ENCODE data around the gene FAM210A. TPM values are rescaled to one million over a fixed set of nuclear protein-coding genes. Genes with fewer than 3 reads are reported as not detected.

Gene FAM210A
- total and polyA plus RNA-seq, 4 donors = 3.5 to 14.7 (median 11.2) TPM

DNA sequence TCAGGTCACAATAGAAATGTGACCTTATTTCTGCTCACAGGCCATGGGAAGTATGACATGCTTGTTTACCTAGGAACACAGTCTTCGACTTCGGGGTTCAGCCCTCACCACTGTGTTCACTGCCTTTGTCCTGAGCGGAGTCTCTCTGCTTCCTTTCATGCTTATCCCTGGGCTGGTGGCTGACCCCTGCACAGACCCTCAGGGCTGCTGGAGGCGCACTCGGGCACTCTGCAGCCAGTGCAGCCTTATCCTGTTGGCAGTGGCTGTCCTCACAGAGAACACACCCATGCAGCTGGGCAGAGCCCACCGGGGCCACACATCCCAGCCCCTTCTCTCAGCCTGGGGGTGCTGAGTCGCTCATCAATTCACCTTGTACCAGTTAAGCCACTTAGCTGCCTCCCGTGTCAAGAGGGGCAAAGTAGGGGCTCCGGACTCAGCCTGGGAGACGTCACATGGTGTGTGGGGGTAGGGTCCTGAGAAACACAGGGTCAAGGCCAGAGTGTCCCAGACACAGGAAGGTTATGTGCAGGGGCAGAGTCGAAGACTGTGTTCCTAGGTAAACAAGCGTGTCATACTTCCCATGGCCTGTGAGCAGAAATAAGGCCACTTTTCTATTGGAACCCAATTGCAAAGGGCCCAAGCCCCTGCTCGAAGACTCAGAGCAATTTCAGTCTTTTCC is 107.5 kb downstream of the FAM210A start:
- Histone ChIP-seq H3K4me1 (ENCODE audit: control insufficient read depth in 1 of 2, insufficient read depth in 2 of 2, low read length in 2 of 2) (no peaks in the 10 kb centered on the region), H3K4me3 (ENCODE audit: low read length in 2 of 2) (no peak overlapping the region), H3K27ac (ENCODE audit: low read depth in 1 of 2, low read length in 2 of 2) (no peak overlapping the region), H3K27me3 (ENCODE audit: control insufficient read depth in 1 of 2, insufficient read depth in 2 of 2, low read length in 1 of 2) (no peaks in the 10 kb centered on the region), H3K36me3 (ENCODE audit: control insufficient read depth in 1 of 2, insufficient read depth in 2 of 2, low read length in 1 of 2) (peaks cover 0 to 2% of the 10 kb centered on the region in 2 donors), H3K9me3 (ENCODE audit: control insufficient read depth, low read length) (no peaks in the 10 kb centered on the region)
- WGBS, 2 donors = 81 to 85% methylated on average over 13 of the region's 13 CpGs
- ATAC-seq (ENCODE audit: low FRiP score) (no peak), DNase-seq (no peak)
- intact Hi-C loops (cut with DNase I) = loop anchor here (10.0 kb wide), 2 partner anchors 64 to 184 kb away; no protein-coding TSS in a partner anchor

DNA sequence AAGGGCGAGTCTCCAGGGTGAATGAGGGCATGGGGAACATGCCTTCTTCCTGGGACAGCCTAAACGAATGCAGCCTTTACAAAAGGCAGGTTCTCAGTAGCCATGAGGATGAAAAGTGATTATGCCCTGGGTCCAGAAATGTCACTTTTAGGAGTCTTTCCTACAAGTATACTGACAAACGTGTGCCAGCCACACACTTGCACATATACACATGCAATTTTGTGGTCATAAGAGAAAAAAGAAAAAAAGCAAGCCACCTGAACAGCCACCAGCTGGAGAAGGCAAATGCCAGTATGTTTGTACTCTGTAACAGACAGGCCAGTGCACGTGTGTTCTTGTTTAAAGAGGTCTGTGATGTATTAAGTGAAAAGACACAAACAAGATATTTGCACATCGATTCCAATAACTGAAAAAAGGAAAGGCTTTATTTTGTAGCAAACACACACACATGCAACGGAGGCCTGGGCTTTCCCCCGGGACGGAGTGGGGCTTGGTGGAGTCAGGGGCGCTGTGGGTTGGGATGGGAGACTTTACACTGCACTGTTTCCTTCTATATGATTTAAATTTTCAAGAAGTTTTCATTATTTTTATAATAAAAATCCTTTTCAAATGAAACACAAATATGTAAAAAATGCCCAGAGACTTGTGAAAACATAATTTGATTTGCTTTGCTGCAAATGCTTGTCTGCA is 108.4 kb downstream of the FAM210A start:
- 76 to 83% methylated on average over 9 of the region's 9 CpGs for WGBS, 2 donors
- no peak overlapping the region for H3K4me3 ChIP-seq (ENCODE audit: low read length in 2 of 2)
- H3K9me3 ChIP-seq (ENCODE audit: control insufficient read depth, low read length) = no peaks in the 10 kb centered on the region
- no peaks in the 10 kb centered on the region for H3K27me3 ChIP-seq (ENCODE audit: control insufficient read depth in 1 of 2, insufficient read depth in 2 of 2, low read length in 1 of 2)
- DNase-seq = no peak
- peaks cover 0 to 2% of the 10 kb centered on the region in 2 donors for H3K36me3 ChIP-seq (ENCODE audit: control insufficient read depth in 1 of 2, insufficient read depth in 2 of 2, low read length in 1 of 2)
- ATAC-seq (ENCODE audit: low FRiP score) = no peak
- H3K27ac ChIP-seq (ENCODE audit: low read depth in 1 of 2, low read length in 2 of 2) = no peak overlapping the region
- intact Hi-C loops (cut with DNase I) = loop anchor here (10.0 kb wide), 2 partner anchors 63 to 183 kb away; no protein-coding TSS in a partner anchor
- no peaks in the 10 kb centered on the region for H3K4me1 ChIP-seq (ENCODE audit: control insufficient read depth in 1 of 2, insufficient read depth in 2 of 2, low read length in 2 of 2)

DNA sequence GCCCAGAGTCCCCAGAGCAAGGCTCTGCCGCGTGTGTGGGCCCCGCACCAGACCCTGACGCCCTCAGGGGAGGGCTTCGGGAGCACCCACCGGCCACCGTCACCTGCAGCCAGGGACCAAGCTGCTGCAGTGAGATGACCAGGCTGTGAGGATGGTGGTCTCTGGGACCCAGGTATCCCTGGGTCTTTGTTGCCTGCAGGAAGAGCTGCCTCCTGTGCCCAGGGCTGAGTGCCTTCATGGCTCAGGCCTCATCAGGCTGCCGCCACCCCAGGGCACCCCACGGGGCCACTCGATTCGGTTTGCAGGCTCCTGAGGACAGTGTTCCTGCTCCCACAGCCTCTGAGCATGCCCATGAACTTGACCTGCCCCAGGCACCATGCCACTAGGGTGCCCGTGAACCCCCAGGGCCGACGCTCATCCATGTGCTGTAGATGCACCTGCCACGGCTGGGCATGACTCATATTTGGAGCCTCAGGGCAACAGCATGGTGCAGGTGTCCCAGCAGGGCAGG is 109.8 kb downstream of the FAM210A start:
- H3K4me3 ChIP-seq (ENCODE audit: low read length in 2 of 2) = no peak overlapping the region
- H3K27me3 ChIP-seq (ENCODE audit: control insufficient read depth in 1 of 2, insufficient read depth in 2 of 2, low read length in 1 of 2) = no peaks in the 10 kb centered on the region
- peaks cover 0 to 2% of the 10 kb centered on the region in 2 donors for H3K36me3 ChIP-seq (ENCODE audit: control insufficient read depth in 1 of 2, insufficient read depth in 2 of 2, low read length in 1 of 2)
- no peak for ATAC-seq (ENCODE audit: low FRiP score)
- intact Hi-C loops (cut with DNase I) = loop anchor here (10.0 kb wide), 2 partner anchors 62 to 182 kb away; no protein-coding TSS in a partner anchor
- no peaks in the 10 kb centered on the region for H3K9me3 ChIP-seq (ENCODE audit: control insufficient read depth, low read length)
- DNase-seq = no peak
- 92 to 94% methylated on average over 15 of the region's 15 CpGs for WGBS, 2 donors
- no peak overlapping the region for H3K27ac ChIP-seq (ENCODE audit: low read depth in 1 of 2, low read length in 2 of 2)
- H3K4me1 ChIP-seq (ENCODE audit: control insufficient read depth in 1 of 2, insufficient read depth in 2 of 2, low read length in 2 of 2) = no peaks in the 10 kb centered on the region

GRCh38 chr18:13616041-13616440 is 110.3 kb downstream of the FAM210A start:
- no peak for ATAC-seq (ENCODE audit: low FRiP score)
- Histone ChIP-seq H3K4me1 (ENCODE audit: control insufficient read depth in 1 of 2, insufficient read depth in 2 of 2, low read length in 2 of 2) (no peaks in the 10 kb centered on the region), H3K9me3 (ENCODE audit: control insufficient read depth, low read length) (no peaks in the 10 kb centered on the region), H3K4me3 (ENCODE audit: low read length in 2 of 2) (no peak overlapping the region), H3K27ac (ENCODE audit: low read depth in 1 of 2, low read length in 2 of 2) (no peak overlapping the region), H3K36me3 (ENCODE audit: control insufficient read depth in 1 of 2, insufficient read depth in 2 of 2, low read length in 1 of 2) (no peaks in the 10 kb centered on the region), H3K27me3 (ENCODE audit: control insufficient read depth in 1 of 2, insufficient read depth in 2 of 2, low read length in 1 of 2) (no peaks in the 10 kb centered on the region)
- no peak for DNase-seq
- intact Hi-C loops (cut with DNase I) = loop anchor here (10.0 kb wide), 2 partner anchors 61 to 181 kb away; no protein-coding TSS in a partner anchor
- WGBS, 2 donors = 83 to 84% methylated on average over 5 of the region's 5 CpGs

DNA sequence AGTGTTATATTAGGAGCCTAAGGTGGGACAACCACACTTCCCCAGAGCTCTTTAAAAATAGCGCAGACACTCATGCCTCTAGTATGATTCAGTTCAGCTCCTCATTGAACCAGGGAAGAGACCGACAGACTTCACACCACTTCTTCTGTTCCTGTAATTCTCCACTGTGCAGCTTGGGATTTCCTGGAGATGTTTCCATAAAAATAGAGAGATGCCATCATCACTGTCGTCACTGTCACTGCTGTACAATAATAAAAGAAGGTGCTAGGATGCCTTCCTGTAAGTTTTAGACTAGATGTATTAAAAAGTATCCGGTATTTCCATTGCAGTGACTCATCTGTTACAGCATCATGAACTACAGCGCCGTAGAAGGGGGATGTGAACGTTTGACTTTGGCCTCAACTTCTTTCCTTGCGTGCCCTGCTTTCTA is 110.9 kb downstream of the FAM210A start:
- 87% methylated on average over 8 of the region's 8 CpGs for WGBS, 2 donors
- no peak overlapping the region for H3K4me3 ChIP-seq (ENCODE audit: low read length in 2 of 2)
- H3K36me3 ChIP-seq (ENCODE audit: control insufficient read depth in 1 of 2, insufficient read depth in 2 of 2, low read length in 1 of 2) = no peaks in the 10 kb centered on the region
- no peak overlapping the region for H3K27ac ChIP-seq (ENCODE audit: low read depth in 1 of 2, low read length in 2 of 2)
- H3K27me3 ChIP-seq (ENCODE audit: control insufficient read depth in 1 of 2, insufficient read depth in 2 of 2, low read length in 1 of 2) = no peaks in the 10 kb centered on the region
- no peak for ATAC-seq (ENCODE audit: low FRiP score)
- no peaks in the 10 kb centered on the region for H3K4me1 ChIP-seq (ENCODE audit: control insufficient read depth in 1 of 2, insufficient read depth in 2 of 2, low read length in 2 of 2)
- no peaks in the 10 kb centered on the region for H3K9me3 ChIP-seq (ENCODE audit: control insufficient read depth, low read length)
- intact Hi-C loops (cut with DNase I) = loop anchor here (10.0 kb wide), 2 partner anchors 61 to 181 kb away; no protein-coding TSS in a partner anchor
- no peak for DNase-seq

GRCh38 chr18:13614641-13615288 is 111.6 kb downstream of the FAM210A start:
- no peak for ATAC-seq (ENCODE audit: low FRiP score)
- Histone ChIP-seq H3K27me3 (ENCODE audit: control insufficient read depth in 1 of 2, insufficient read depth in 2 of 2, low read length in 1 of 2) (no peaks in the 10 kb centered on the region), H3K4me1 (ENCODE audit: control insufficient read depth in 1 of 2, insufficient read depth in 2 of 2, low read length in 2 of 2) (no peaks in the 10 kb centered on the region), H3K36me3 (ENCODE audit: control insufficient read depth in 1 of 2, insufficient read depth in 2 of 2, low read length in 1 of 2) (no peaks in the 10 kb centered on the region), H3K9me3 (ENCODE audit: control insufficient read depth, low read length) (no peaks in the 10 kb centered on the region), H3K27ac (ENCODE audit: low read depth in 1 of 2, low read length in 2 of 2) (no peak overlapping the region), H3K4me3 (ENCODE audit: low read length in 2 of 2) (no peak overlapping the region)
- peak in 1 of 2 donors; percentile 83 for DNase-seq
- intact Hi-C loops (cut with DNase I) = loop anchor here (10.0 kb wide), 2 partner anchors 60 to 180 kb away; no protein-coding TSS in a partner anchor
- WGBS, 2 donors = 80% methylated on average over 16 of the region's 16 CpGs

DNA sequence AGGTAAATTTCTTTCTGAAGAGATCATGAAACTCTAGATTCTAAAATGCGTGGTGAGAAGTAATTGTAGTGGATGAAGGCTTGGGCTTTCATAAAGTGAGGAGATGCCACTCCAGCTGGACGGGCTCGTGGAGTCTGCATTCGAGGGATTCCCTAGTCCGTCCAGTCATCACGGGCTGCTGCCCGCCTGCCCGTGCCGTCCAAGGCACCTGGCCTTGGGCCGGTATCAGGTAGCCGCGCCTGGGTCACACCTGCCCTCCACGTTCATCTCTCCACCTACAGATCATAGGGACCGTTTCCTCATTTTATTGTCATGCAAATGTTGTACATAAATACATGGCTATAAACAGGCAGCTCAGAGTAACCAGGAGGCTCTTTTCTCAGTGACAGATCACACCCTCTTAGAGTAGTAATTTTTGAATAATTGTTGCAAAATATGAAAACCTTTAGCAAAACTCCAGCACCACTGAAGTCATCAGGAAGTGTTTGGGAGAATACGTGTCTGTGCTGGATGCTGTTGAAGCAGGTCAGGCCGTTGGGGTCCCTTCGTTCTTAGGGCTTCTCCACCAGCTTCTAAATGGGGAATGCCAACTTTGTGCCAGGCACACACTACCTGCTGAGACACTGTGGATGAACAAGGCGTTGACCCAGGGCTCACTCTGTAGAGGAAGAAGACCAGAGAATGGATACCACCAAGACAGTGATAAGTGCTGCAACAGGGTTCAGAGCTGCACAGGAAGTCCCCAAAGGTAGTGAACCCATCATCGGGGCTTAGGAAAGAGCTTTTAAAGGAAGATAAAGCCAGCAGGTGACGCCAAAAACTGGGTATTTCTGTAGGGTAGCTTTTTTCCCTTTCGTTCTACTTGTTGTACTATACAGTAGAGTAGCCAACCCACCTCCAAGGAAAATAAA is 112.5 kb downstream of the FAM210A start:
- H3K9me3 ChIP-seq (ENCODE audit: control insufficient read depth, low read length) = no peaks in the 10 kb centered on the region
- ATAC-seq (ENCODE audit: low FRiP score) (no peak), DNase-seq (no peak)
- H3K4me3 ChIP-seq (ENCODE audit: low read length in 2 of 2) = no peak overlapping the region
- no peaks in the 10 kb centered on the region for H3K4me1 ChIP-seq (ENCODE audit: control insufficient read depth in 1 of 2, insufficient read depth in 2 of 2, low read length in 2 of 2)
- no peak overlapping the region for H3K27ac ChIP-seq (ENCODE audit: low read depth in 1 of 2, low read length in 2 of 2)
- H3K27me3 ChIP-seq (ENCODE audit: control insufficient read depth in 1 of 2, insufficient read depth in 2 of 2, low read length in 1 of 2) = no peaks in the 10 kb centered on the region
- WGBS, 2 donors = 93 to 94% methylated on average over 21 of the region's 21 CpGs
- intact Hi-C loops (cut with DNase I) = loop anchor here (10.0 kb wide), 2 partner anchors 59 to 179 kb away; no protein-coding TSS in a partner anchor
- H3K36me3 ChIP-seq (ENCODE audit: control insufficient read depth in 1 of 2, insufficient read depth in 2 of 2, low read length in 1 of 2) = no peaks in the 10 kb centered on the region
